HepG2 (cell line): Measurements from ENCODE around the gene CAVIN2. TPM values are rescaled to one million over a fixed set of nuclear protein-coding genes. Genes with fewer than 3 reads are reported as not detected.

Experiments used
- ARNT2 ChIP-seq: sonication (generic); formaldehyde crosslinking; IDR thresholded peaks from 2 replicates; pipeline ENCODE4 v1.8.0; 2022; ENCODE audit warnings: mild to moderate bottlenecking, low read depth, missing genetic modification reagents, moderate library complexity
- ATAD3A ChIP-seq: sonication (generic); formaldehyde crosslinking; IDR thresholded peaks from 2 replicates; pipeline ENCODE4 v1.4.0; 2020; ENCODE audit warnings: missing genetic modification reagents
- BATF2 ChIP-seq: sonication (generic); formaldehyde crosslinking; IDR thresholded peaks from 2 replicates; pipeline ENCODE4 v1.8.0; 2022; ENCODE audit warnings: mild to moderate bottlenecking, missing genetic modification reagents, moderate library complexity
- FOXP1 ChIP-seq, 2 experiments: fragments of 450-650 bp in 1 of 2; IDR thresholded peaks; 2 replicates each; pipeline ENCODE4 v1.6.1; 2017 to 2018; ENCODE audit warnings: antibody characterized with exemption in 1 of 2
- HOXD1 ChIP-seq: sonication (generic); formaldehyde crosslinking; IDR thresholded peaks from 2 replicates; pipeline ENCODE4 v1.5.0; 2020; ENCODE audit warnings: missing genetic modification reagents
- KDM2A ChIP-seq: sonication (generic); formaldehyde crosslinking; IDR thresholded peaks from 2 replicates; pipeline ENCODE4 v1.4.0; 2020; ENCODE audit warnings: low read depth, missing genetic modification reagents, borderline replicate concordance
- MED1 ChIP-seq: sonication (generic); formaldehyde crosslinking; IDR thresholded peaks from 2 replicates; pipeline ENCODE4 v1.4.0; 2020; ENCODE audit warnings: missing genetic modification reagents
- MIER2 ChIP-seq: IDR thresholded peaks from 2 replicates; pipeline ENCODE4 v1.6.1; 2016; ENCODE audit warnings: missing biosample characterization, missing genetic modification reagents
- NFIC ChIP-seq: IDR thresholded peaks from 2 replicates; pipeline ENCODE4 v1.6.1; 2012; ENCODE audit warnings: mild to moderate bottlenecking, low read length, inconsistent platforms
- NR2C2 ChIP-seq: sonication (generic); formaldehyde crosslinking; IDR thresholded peaks from 2 replicates; pipeline ENCODE4 v1.4.0; 2020; ENCODE audit warnings: missing genetic modification reagents, mild to moderate bottlenecking, moderate library complexity, borderline replicate concordance
- PITX1 ChIP-seq: sonication (generic); formaldehyde crosslinking; IDR thresholded peaks from 2 replicates; pipeline ENCODE4 v1.5.1; 2020; ENCODE audit warnings: mild to moderate bottlenecking, missing genetic modification reagents
- SALL2 ChIP-seq: sonication (generic); formaldehyde crosslinking; IDR thresholded peaks from 2 replicates; pipeline ENCODE4 v1.8.1; 2023; ENCODE audit warnings: mild to moderate bottlenecking, missing genetic modification reagents, inconsistent platforms
- ZBTB2 ChIP-seq: sonication (generic); formaldehyde crosslinking; IDR thresholded peaks from 2 replicates; pipeline ENCODE4 v1.8.0; 2022; ENCODE audit warnings: low read depth, missing genetic modification reagents
- ZFYVE20 ChIP-seq: sonication (generic); formaldehyde crosslinking; IDR thresholded peaks from 2 replicates; pipeline ENCODE4 v1.8.0; 2023; ENCODE audit warnings: low read depth, mild to moderate bottlenecking, moderate library complexity, missing genetic modification reagents, borderline replicate concordance
- ZNF33B ChIP-seq: sonication (generic); formaldehyde crosslinking; IDR thresholded peaks from 2 replicates; pipeline ENCODE4 v1.5.1; 2020; ENCODE audit warnings: mild to moderate bottlenecking, missing genetic modification reagents
- ZNF484 ChIP-seq: sonication (generic); formaldehyde crosslinking; IDR thresholded peaks from 2 replicates; pipeline ENCODE4 v1.5.1; 2020; ENCODE audit warnings: mild to moderate bottlenecking, low read depth, missing genetic modification reagents, borderline replicate concordance
- ZNF501 ChIP-seq: sonication (generic); formaldehyde crosslinking; IDR thresholded peaks from 2 replicates; pipeline ENCODE4 v1.5.1; 2020; ENCODE audit warnings: mild to moderate bottlenecking, moderate library complexity, missing genetic modification reagents
- ZNF766 ChIP-seq: sonication (generic); formaldehyde crosslinking; IDR thresholded peaks from 2 replicates; pipeline ENCODE4 v1.5.0; 2020; ENCODE audit warnings: missing genetic modification reagents, borderline replicate concordance
- ZNF773 ChIP-seq: sonication (generic); formaldehyde crosslinking; IDR thresholded peaks from 2 replicates; pipeline ENCODE4 v1.4.0; 2020; ENCODE audit warnings: missing genetic modification reagents, borderline replicate concordance
- ZNF878 ChIP-seq: sonication (generic); formaldehyde crosslinking; IDR thresholded peaks from 2 replicates; pipeline ENCODE4 v1.8.1; 2023; ENCODE audit warnings: mild to moderate bottlenecking, missing genetic modification reagents, moderate library complexity
- polyA plus RNA-seq, 8 experiments: library from polyadenylated mRNA; depleted of rRNA in 3 of 8; stranded (reverse) in 7 of 8; unstranded in 1 of 8; fragments of >200 nt; fragmentation: Illumina TruSeq in 4 of 8; extraction: Trizol in 4 of 8; gene quantifications; 2 replicates each; pipeline versions ENCODE4 v1.2.1 to v1.2.3, GENCODE V29; 2011 to 2016; ENCODE audit warnings: low read depth in 4 of 8, missing spikeins in 1 of 8, mixed read lengths in 1 of 8; ENCODE audit not compliant: insufficient read depth in 1 of 8
- total RNA-seq, 5 experiments: library from RNA; depleted of rRNA; stranded (reverse); fragments of >200 nt; fragmentation: Illumina TruSeq; extraction: Trizol; gene quantifications; 2 replicates each; pipeline ENCODE4 v1.2.3, GENCODE V29; 2016; ENCODE audit warnings: low read depth in 1 of 5
- TF ChIP-seq, protein P1 (sequence below): sonication (generic); formaldehyde crosslinking; IDR thresholded peaks from 2 replicates; pipeline ENCODE4 v1.4.0; 2020; ENCODE audit warnings: missing genetic modification reagents
- TF ChIP-seq, protein P2 (sequence below), 2 experiments: sonication (generic) in 1 of 2; formaldehyde crosslinking in 1 of 2; IDR thresholded peaks; 2 replicates each; pipeline versions ENCODE4 v1.4.0 to v1.6.1; 2018 to 2020; ENCODE audit warnings: missing genetic modification reagents in 2 of 2, borderline replicate concordance in 1 of 2, low read depth in 1 of 2, mild to moderate bottlenecking in 1 of 2, missing biosample characterization in 1 of 2
- TF ChIP-seq, protein P3 (sequence below): sonication (generic); formaldehyde crosslinking; conservative IDR thresholded peaks from 2 replicates; pipeline ENCODE4 v1.4.0; 2020; ENCODE audit warnings: missing genetic modification reagents

CAVIN2 gene
- total and polyA plus RNA-seq, 2 of the 13 experiments (the other 11 are each of a cell fraction or from before 2014, with no cell fraction given): 7.6 to 38.8 TPM

DNA sequence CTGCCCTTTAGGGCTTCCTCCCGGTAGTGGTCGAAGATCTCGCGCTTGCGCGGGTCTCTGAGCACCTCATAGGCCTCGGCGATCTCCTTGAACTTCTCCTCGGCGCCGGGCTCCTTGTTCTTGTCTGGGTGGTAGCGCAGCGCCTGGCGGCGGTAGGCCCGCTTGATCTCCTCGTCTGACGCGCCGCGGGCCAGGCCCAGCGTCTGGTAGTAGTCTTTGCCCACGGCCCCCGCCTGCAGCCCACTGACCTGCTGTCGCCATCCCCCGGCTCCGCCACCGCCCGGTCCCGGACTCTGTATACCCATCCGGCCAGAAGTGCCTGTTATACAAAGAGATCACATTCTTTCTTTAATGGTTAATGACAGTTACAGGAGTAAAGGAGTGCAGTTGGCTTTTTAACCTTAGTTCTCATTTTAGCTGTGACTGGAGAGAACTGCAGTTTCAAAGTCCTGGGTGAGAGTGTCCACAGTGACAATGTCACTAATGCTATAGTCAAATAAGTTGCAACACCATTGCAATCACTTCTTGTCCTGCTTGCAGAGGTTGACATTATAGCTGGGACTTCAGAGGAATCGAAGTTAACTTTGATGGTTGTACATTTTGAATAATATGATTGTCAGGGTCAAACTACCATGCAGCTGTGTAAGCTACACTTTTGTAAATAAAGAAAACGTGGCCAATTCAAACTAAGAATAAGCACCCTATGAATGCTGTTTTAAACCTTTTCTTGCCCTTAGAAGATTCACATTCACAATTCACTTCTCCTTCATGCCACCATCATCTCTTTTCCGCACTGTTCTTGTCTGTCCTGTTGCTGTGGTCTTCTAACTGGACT lies 35.3 kb upstream of the CAVIN2 start (continued):
- TF ChIP-seq FOXP1 (IDR thresholded peaks at IDR 0.05) (0 out of 2 replicates have a peak, but pooled peaks have one; percentile 18), FOXP1 (CRISPR knock-in tag; IDR thresholded peaks at IDR 0.05) (peak; percentile 77; the same call in 1 of the 2 replicates), ARNT2 (CRISPR knock-in tag) (0 out of 2 replicates have a peak, but pooled peaks have one; percentile 40), ZNF878 (CRISPR knock-in tag) (no peak), BATF2 (CRISPR knock-in tag) (no peak), ZNF766 (CRISPR knock-in tag) (no peak), NR2C2 (peak; percentile 66; the same call in 1 of the 2 replicates), ZBTB2 (CRISPR knock-in tag) (no peak), ZFYVE20 (CRISPR knock-in tag) (no peak), ZNF501 (peak; percentile 41; the same call in 1 of the 2 replicates), HOXD1 (CRISPR knock-in tag) (0 out of 2 replicates have a peak, but pooled peaks have one; percentile 53), ATAD3A (CRISPR knock-in tag) (no peak), ZNF33B (no peak), SALL2 (no peak), NFIC (peak; percentile 79), ZNF484 (CRISPR knock-in tag) (no peak), PITX1 (CRISPR knock-in tag) (peak; percentile 88), KDM2A (0 out of 2 replicates have a peak, but pooled peaks have one; percentile 19), ZNF773 (CRISPR knock-in tag) (no peak), MED1 (CRISPR knock-in tag) (peak; percentile 93), MIER2 (CRISPR knock-in tag) (peak; percentile 65; the same call in 1 of the 2 replicates)
- TF ChIP-seq, protein P1, sequence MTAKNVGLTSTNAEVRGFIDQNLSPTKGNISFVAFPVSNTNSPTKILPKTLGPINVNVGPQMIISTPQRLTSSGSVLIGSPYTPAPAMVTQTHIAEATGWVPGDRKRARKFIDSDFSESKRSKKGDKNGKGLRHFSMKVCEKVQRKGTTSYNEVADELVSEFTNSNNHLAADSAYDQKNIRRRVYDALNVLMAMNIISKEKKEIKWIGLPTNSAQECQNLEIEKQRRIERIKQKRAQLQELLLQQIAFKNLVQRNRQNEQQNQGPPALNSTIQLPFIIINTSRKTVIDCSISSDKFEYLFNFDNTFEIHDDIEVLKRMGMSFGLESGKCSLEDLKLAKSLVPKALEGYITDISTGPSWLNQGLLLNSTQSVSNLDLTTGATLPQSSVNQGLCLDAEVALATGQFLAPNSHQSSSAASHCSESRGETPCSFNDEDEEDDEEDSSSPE: no peak
- TF ChIP-seq, protein P2, sequence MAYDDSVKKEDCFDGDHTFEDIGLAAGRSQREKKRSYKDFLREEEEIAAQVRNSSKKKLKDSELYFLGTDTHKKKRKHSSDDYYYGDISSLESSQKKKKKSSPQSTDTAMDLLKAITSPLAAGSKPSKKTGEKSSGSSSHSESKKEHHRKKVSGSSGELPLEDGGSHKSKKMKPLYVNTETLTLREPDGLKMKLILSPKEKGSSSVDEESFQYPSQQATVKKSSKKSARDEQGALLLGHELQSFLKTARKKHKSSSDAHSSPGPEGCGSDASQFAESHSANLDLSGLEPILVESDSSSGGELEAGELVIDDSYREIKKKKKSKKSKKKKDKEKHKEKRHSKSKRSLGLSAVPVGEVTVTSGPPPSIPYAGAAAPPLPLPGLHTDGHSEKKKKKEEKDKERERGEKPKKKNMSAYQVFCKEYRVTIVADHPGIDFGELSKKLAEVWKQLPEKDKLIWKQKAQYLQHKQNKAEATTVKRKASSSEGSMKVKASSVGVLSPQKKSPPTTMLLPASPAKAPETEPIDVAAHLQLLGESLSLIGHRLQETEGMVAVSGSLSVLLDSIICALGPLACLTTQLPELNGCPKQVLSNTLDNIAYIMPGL (CRISPR knock-in tag; IDR thresholded peaks at IDR 0.05; ENCODE audit: borderline replicate concordance in 1 of 2, low read depth in 1 of 2): 0 out of 4 replicates have a peak, but pooled peaks of 1 of the 2 experiments have one; percentile 44
- TF ChIP-seq, protein P3, sequence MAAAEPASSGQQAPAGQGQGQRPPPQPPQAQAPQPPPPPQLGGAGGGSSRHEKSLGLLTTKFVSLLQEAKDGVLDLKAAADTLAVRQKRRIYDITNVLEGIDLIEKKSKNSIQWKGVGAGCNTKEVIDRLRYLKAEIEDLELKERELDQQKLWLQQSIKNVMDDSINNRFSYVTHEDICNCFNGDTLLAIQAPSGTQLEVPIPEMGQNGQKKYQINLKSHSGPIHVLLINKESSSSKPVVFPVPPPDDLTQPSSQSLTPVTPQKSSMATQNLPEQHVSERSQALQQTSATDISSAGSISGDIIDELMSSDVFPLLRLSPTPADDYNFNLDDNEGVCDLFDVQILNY (CRISPR knock-in tag): no peak
